Activated CD8-positive, alpha-beta T cell treated with anti-CD3 and anti-CD28 coated beads, Interleukin-2, amount 10 ng/mL, durations not matched to agents 7 days and 5 days (primary cell): ENCODE data around the gene LINGO3. TPM values are rescaled to one million over a fixed set of nuclear protein-coding genes. Genes with fewer than 3 reads are reported as not detected.

Experiments
- ATAC-seq: fragments of 150-1000 bp; cut with Tn5 transposase; one replicate; pipeline ENCODE4 v1.10.0; 2021; ENCODE audit warnings: moderate library complexity
- CTCF ChIA-PET: fragments of 350-600 bp; sonication (Branson Sonifier 250); formaldehyde crosslinking; loops from one replicate; lab custom pipeline; 2021; ENCODE audit warnings: antibody characterized with exemption; lab: Charles Lee
- POLR2A ChIA-PET: fragments of 350-600 bp; sonication (Branson Sonifier 250); formaldehyde crosslinking; loops from one replicate; lab custom pipeline; 2021; ENCODE audit warnings: antibody characterized with exemption; lab: Charles Lee
- DNase-seq: peaks from one replicate; pipeline ENCODE4 v3.0.0-alpha.2; 2020
- H3K27ac Mint-ChIP-seq: one replicate; pipeline ENCODE4 v1.8.0; 2021; ENCODE audit warnings: mild to moderate bottlenecking, mixed read lengths
- H3K27me3 Mint-ChIP-seq: one replicate; pipeline ENCODE4 v1.8.0; 2021; ENCODE audit warnings: low read depth, mixed read lengths
- H3K36me3 Mint-ChIP-seq: one replicate; pipeline ENCODE4 v1.8.0; 2021; ENCODE audit warnings: low read depth, mixed read lengths
- H3K4me1 Mint-ChIP-seq: one replicate; pipeline ENCODE4 v1.8.0; 2021; ENCODE audit warnings: low read depth, mixed read lengths
- H3K4me3 Mint-ChIP-seq: one replicate; pipeline ENCODE4 v1.8.0; 2021; ENCODE audit warnings: mild to moderate bottlenecking, mixed read lengths
- H3K9me3 Mint-ChIP-seq: one replicate; pipeline ENCODE4 v1.8.0; 2022; ENCODE audit warnings: mixed read lengths; ENCODE audit not compliant: insufficient read depth
- total RNA-seq, 2 experiments: library from RNA; stranded (reverse); gene quantifications; one replicate each; pipeline ENCODE4 v1.2.3, GENCODE V29; 2021

Gene LINGO3
- total RNA-seq, 2 experiments from 2014 or later, result 0.66 to 0.76 TPM

GRCh38 chr19:2345794-2346663 is 38.1 kb upstream of the LINGO3 start:
- ChIA-PET CTCF (no interaction called here), POLR2A (no interaction called here)
- ATAC-seq (no peak), DNase-seq (no peak)
- Mint-ChIP-seq H3K4me1 (no peaks in the 10 kb centered on the region), H3K36me3 (no peaks in the 10 kb centered on the region), H3K27me3 (no peaks in the 10 kb centered on the region), H3K27ac (no peak overlapping the region), H3K4me3 (no peak overlapping the region), H3K9me3 (no peaks in the 10 kb centered on the region)

GRCh38 chr19:2345076-2345475 is 37.1 kb upstream of the LINGO3 start:
- no peaks in the 10 kb centered on the region for H3K36me3 Mint-ChIP-seq
- H3K27ac Mint-ChIP-seq, result no peak overlapping the region
- no peaks in the 10 kb centered on the region for H3K27me3 Mint-ChIP-seq
- H3K4me3 Mint-ChIP-seq, result no peak overlapping the region
- ChIA-PET CTCF (no interaction called here), POLR2A (no interaction called here)
- no peaks in the 10 kb centered on the region for H3K4me1 Mint-ChIP-seq
- H3K9me3 Mint-ChIP-seq, result no peaks in the 10 kb centered on the region
- ATAC-seq (no peak), DNase-seq (no peak)

GRCh38 chr19:2344381-2344870 is 36.5 kb upstream of the LINGO3 start:
- ChIA-PET POLR2A (no interaction called here), CTCF (no interaction called here)
- DNase-seq (no peak), ATAC-seq (no peak)
- H3K4me1 Mint-ChIP-seq, result no peaks in the 10 kb centered on the region
- no peaks in the 10 kb centered on the region for H3K27me3 Mint-ChIP-seq
- H3K27ac Mint-ChIP-seq, result no peak overlapping the region
- no peaks in the 10 kb centered on the region for H3K9me3 Mint-ChIP-seq
- H3K4me3 Mint-ChIP-seq, result no peak overlapping the region
- H3K36me3 Mint-ChIP-seq, result no peaks in the 10 kb centered on the region

GRCh38 chr19:2343289-2343982 is 35.5 kb upstream of the LINGO3 start:
- no peak for ATAC-seq
- no peak overlapping the region for H3K27ac Mint-ChIP-seq
- H3K4me1 Mint-ChIP-seq, result no peaks in the 10 kb centered on the region
- no peak overlapping the region for H3K4me3 Mint-ChIP-seq
- ChIA-PET CTCF (no interaction called here), POLR2A (no interaction called here)
- no peaks in the 10 kb centered on the region for H3K27me3 Mint-ChIP-seq
- H3K9me3 Mint-ChIP-seq, result no peaks in the 10 kb centered on the region
- no peaks in the 10 kb centered on the region for H3K36me3 Mint-ChIP-seq
- no peak for DNase-seq

- CTCF ChIA-PET, result no interaction called here
- DNase-seq (no peak), ATAC-seq (no peak)
- Mint-ChIP-seq H3K4me3 (no peak overlapping the region), H3K36me3 (no peaks in the 10 kb centered on the region), H3K27me3 (no peaks in the 10 kb centered on the region), H3K9me3 (no peaks in the 10 kb centered on the region), H3K27ac (no peak overlapping the region), H3K4me1 (no peaks in the 10 kb centered on the region)
- POLR2A ChIA-PET, result no interaction called here
These were observed 34.8 kb upstream of the LINGO3 start for GRCh38 chr19:2342656-2343288.

GRCh38 chr19:2341982-2342381 is 34.0 kb upstream of the LINGO3 start:
- no peaks in the 10 kb centered on the region for H3K9me3 Mint-ChIP-seq
- ATAC-seq (no peak), DNase-seq (no peak)
- no peaks in the 10 kb centered on the region for H3K27me3 Mint-ChIP-seq
- POLR2A ChIA-PET, result no interaction called here
- H3K4me3 Mint-ChIP-seq, result no peak overlapping the region
- no peak overlapping the region for H3K27ac Mint-ChIP-seq
- no peaks in the 10 kb centered on the region for H3K4me1 Mint-ChIP-seq
- no peaks in the 10 kb centered on the region for H3K36me3 Mint-ChIP-seq
- CTCF ChIA-PET, result no interaction called here

- Mint-ChIP-seq H3K9me3 (no peaks in the 10 kb centered on the region), H3K27me3 (no peaks in the 10 kb centered on the region), H3K4me3 (no peak overlapping the region), H3K4me1 (no peaks in the 10 kb centered on the region), H3K36me3 (peaks cover 3% of the 10 kb centered on the region), H3K27ac (no peak overlapping the region)
- DNase-seq, result no peak
- no peak for ATAC-seq
- ChIA-PET CTCF (no interaction called here), POLR2A (no interaction called here)
These were observed 33.3 kb upstream of the LINGO3 start for GRCh38 chr19:2341244-2341751.

- Mint-ChIP-seq H3K27ac (no peak overlapping the region), H3K36me3 (peaks cover 9% of the 10 kb centered on the region), H3K4me3 (no peak overlapping the region), H3K9me3 (no peaks in the 10 kb centered on the region), H3K27me3 (no peaks in the 10 kb centered on the region), H3K4me1 (peaks cover 2% of the 10 kb centered on the region)
- ATAC-seq (no peak), DNase-seq (no peak)
- ChIA-PET CTCF (no interaction called here), POLR2A (no interaction called here)
These were observed 32.7 kb upstream of the LINGO3 start for GRCh38 chr19:2340496-2341243.

GRCh38 chr19:2339644-2340310 is 31.8 kb upstream of the LINGO3 start:
- Mint-ChIP-seq H3K4me1 (peaks cover 2% of the 10 kb centered on the region), H3K9me3 (no peaks in the 10 kb centered on the region), H3K27me3 (no peaks in the 10 kb centered on the region), H3K4me3 (no peak overlapping the region), H3K27ac (no peak overlapping the region), H3K36me3 (peaks cover 10% of the 10 kb centered on the region)
- ATAC-seq, result no peak
- no peak for DNase-seq
- ChIA-PET POLR2A (no interaction called here), CTCF (no interaction called here)

- ChIA-PET POLR2A (no interaction called here), CTCF (no interaction called here)
- H3K9me3 Mint-ChIP-seq, result no peaks in the 10 kb centered on the region
- peaks cover 14% of the 10 kb centered on the region for H3K36me3 Mint-ChIP-seq
- no peaks in the 10 kb centered on the region for H3K27me3 Mint-ChIP-seq
- DNase-seq, result no peak
- H3K4me3 Mint-ChIP-seq, result no peak overlapping the region
- no peak overlapping the region for H3K27ac Mint-ChIP-seq
- no peak for ATAC-seq
- peaks cover 2% of the 10 kb centered on the region for H3K4me1 Mint-ChIP-seq
These were observed 31.0 kb upstream of the LINGO3 start for GRCh38 chr19:2338751-2339643.
